Ascending aorta (tissue), 2 donors: ENCODE data around the gene CFAP58. TPM values are rescaled to one million over a fixed set of nuclear protein-coding genes. Genes with fewer than 3 reads are reported as not detected.

Source experiments
- DNase-seq, 2 donors: peaks; one replicate each; pipeline ENCODE4 v3.0.0-alpha.2; 2019; ENCODE audit warnings: low spot score in 2 of 2
- H3K27ac ChIP-seq, 2 donors: fragments of 200-600 bp; sonication (generic); one replicate each; pipeline ENCODE4 v1.5.1; 2016 to 2017; ENCODE audit warnings: mild to moderate bottlenecking in 1 of 2
- H3K27me3 ChIP-seq: fragments of 200-600 bp; sonication (generic); one replicate; pipeline ENCODE4 v1.5.1; 2017
- H3K36me3 ChIP-seq, 2 donors: fragments of 200-600 bp; sonication (generic); one replicate each; pipeline ENCODE4 v1.5.1; 2016
- H3K4me1 ChIP-seq, 2 donors: fragments of 200-600 bp; sonication (generic); one replicate each; pipeline ENCODE4 v1.5.1; 2016 to 2017; ENCODE audit warnings: mild to moderate bottlenecking in 1 of 2
- H3K4me3 ChIP-seq, 2 donors: fragments of 200-600 bp; sonication (generic); one replicate each; pipeline ENCODE4 v1.5.1; 2016 to 2017; ENCODE audit warnings: mild to moderate bottlenecking in 1 of 2
- H3K9me3 ChIP-seq, 2 donors: fragments of 200-600 bp; sonication (generic); one replicate each; pipeline ENCODE4 v1.5.1; 2016
- CTCF ChIP-seq, 3 experiments: fragments of 200-600 bp in 2 of 3; fragments of 450-650 bp in 1 of 3; sonication (generic) in 2 of 3; IDR thresholded peaks; one replicate each; pipeline ENCODE4 v1.5.1; 2016 to 2019; ENCODE audit warnings: antibody characterized with exemption in 3 of 3, mild to moderate bottlenecking in 1 of 3, moderate library complexity in 1 of 3
- intact Hi-C: fragments of 100-400 bp; cut with DNase I; formaldehyde crosslinking; loops from one replicate; pipeline ENCODE4 v1.15.1; 2023
- total RNA-seq: library from RNA; depleted of rRNA; stranded (reverse); fragments of >200 nt; gene quantifications from one replicate; pipeline ENCODE4 v1.1.0, GENCODE V29; 2016

The CFAP58 gene
- total RNA-seq, 1 donor from 2014 or later = not detected

GRCh38 chr10:104413528-104413927 lies 59.9 kb downstream of the CFAP58 start:
- TF ChIP-seq CTCF (IDR thresholded peaks at IDR 0.05) = no peak
- Histone ChIP-seq H3K4me3 (no peak overlapping the region), H3K36me3 (no peaks in the 10 kb centered on the region), H3K9me3 (peaks cover 0 to 3% of the 10 kb centered on the region in 2 donors), H3K4me1 (no peaks in the 10 kb centered on the region), H3K27ac (no peak overlapping the region), H3K27me3 (no peaks in the 10 kb centered on the region)
- intact Hi-C loops = no loop called here
- DNase-seq = no peak

DNA sequence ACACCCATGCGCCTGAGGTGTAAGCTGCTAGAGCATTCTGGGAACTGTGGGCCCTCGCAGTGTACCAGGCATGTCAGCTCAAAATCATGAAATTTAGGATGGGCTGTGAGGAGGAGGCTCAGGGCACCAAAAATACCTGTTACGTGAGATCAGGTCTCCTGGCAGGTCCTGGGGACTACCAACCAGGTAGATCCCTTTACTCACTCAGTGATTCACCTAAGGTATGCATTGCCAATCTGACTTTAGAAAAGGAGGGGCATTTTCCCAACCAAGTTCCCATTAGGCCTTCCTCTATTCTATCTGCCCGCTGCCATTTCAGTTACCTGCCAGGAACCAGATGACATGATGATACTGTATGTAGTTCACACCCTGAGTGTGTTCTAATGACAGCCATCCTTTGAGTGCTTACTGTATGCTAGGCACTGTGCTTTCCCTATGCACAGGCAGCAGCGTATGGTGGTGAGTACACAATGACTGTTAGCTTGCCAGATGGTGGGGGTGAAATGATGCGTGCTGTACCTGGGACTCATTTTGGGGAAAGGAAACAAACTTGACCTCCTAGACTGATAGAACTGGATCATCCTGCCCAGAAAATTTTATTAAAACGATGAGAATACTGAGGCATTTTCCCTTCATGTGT lies 62.0 kb downstream of the CFAP58 start:
- Histone ChIP-seq H3K4me3 (no peak overlapping the region), H3K27me3 (no peaks in the 10 kb centered on the region), H3K4me1 (no peaks in the 10 kb centered on the region), H3K9me3 (peaks cover 0 to 3% of the 10 kb centered on the region in 2 donors), H3K36me3 (no peaks in the 10 kb centered on the region), H3K27ac (no peak overlapping the region)
- DNase-seq = no peak
- intact Hi-C loops = no loop called here
- TF ChIP-seq CTCF (IDR thresholded peaks at IDR 0.05) = no peak

DNA sequence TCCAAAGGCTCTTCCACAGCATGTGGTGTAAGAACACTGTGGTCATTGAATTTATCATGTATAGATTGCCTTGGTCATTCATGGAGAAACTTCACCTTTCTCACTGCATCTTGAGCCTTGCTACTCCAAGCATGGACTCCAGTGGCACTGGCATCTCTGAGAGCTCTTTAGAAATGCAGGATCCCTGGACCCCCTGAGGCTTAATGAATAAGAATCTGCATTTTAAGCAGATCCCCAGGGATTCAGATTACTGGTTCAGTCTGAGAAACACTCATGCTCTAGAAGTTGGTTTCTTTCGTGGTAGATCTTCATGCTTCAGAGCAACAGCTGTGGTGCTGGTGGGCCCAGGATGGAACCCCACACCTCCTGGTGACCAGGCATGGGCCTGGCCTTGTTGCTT lies 63.2 kb downstream of the CFAP58 start:
- Histone ChIP-seq H3K27ac (no peak overlapping the region), H3K9me3 (peaks cover 0 to 2% of the 10 kb centered on the region in 2 donors), H3K27me3 (no peaks in the 10 kb centered on the region), H3K36me3 (no peaks in the 10 kb centered on the region), H3K4me3 (no peak overlapping the region), H3K4me1 (no peaks in the 10 kb centered on the region)
- no peak for TF ChIP-seq CTCF (IDR thresholded peaks at IDR 0.05)
- no peak for DNase-seq
- intact Hi-C loops = no loop called here

DNA sequence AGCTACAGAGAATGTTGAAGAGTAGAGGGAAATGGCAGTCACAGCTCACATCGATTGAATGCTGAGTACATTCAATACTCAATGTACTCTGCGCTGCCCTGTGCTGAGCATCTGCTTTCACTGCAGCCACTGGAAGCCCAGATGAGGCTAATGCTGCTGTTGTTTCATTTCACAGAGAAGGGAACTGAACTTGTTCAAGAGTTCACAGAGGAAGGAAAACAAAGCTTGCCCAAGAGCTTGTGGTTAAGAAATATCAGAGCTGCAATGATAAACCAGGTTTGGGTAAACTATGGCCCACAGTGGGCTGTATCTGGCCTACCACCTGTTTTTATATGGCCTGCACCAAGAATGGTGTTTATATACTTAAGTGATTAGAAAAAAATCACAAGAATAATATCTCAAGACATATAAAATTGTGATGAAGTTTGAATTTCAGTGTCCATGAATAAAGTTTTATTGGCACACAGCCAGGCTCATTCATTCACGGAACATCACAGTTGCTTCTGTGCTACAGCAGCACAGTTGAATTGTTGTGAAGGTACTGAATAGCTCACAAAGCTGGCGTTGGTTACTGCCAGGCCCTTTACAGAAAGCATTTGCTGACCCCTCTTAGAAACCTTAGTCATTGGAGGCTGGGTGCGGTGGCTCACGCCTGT lies 64.1 kb downstream of the CFAP58 start:
- H3K4me3 ChIP-seq = no peak overlapping the region
- H3K4me1 ChIP-seq = no peaks in the 10 kb centered on the region
- intact Hi-C loops = no loop called here
- H3K9me3 ChIP-seq = no peaks in the 10 kb centered on the region
- TF ChIP-seq CTCF (IDR thresholded peaks at IDR 0.05) = no peak
- no peak for DNase-seq
- no peaks in the 10 kb centered on the region for H3K36me3 ChIP-seq
- no peak overlapping the region for H3K27ac ChIP-seq
- no peaks in the 10 kb centered on the region for H3K27me3 ChIP-seq

DNA sequence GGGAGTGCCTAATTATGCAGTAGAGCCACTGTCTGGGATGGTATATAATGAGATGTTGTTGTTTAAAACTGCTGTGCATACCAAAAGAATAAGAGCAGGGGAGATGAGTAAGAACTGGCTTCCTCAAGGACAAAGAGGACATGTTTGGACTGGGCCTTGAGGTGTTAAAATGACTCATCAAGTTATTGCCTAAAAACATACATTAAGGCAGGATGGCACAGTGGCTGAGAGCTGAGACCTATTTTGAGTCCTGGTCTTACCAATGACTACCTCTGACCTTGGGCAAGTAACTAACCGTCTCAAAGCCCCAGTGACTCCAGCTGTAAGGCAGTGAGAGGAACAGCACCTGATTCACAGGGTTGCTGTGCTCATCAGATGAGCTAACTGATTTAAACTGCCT lies 71.1 kb downstream of the CFAP58 start:
- H3K36me3 ChIP-seq = no peaks in the 10 kb centered on the region
- TF ChIP-seq CTCF (IDR thresholded peaks at IDR 0.05) = no peak
- DNase-seq = no peak
- intact Hi-C loops = no loop called here
- H3K9me3 ChIP-seq = no peaks in the 10 kb centered on the region
- H3K27me3 ChIP-seq = no peaks in the 10 kb centered on the region
- H3K4me1 ChIP-seq = no peaks in the 10 kb centered on the region
- H3K27ac ChIP-seq = no peak overlapping the region
- no peak overlapping the region for H3K4me3 ChIP-seq
